ENCODE data around the gene TRIM7. TPM values are rescaled to one million over a fixed set of nuclear protein-coding genes. Genes with fewer than 3 reads are reported as not detected.
"Not testable (repeated sequence)": the region's sequence is repeated elsewhere in the genome, so short reads cannot be mapped to it uniquely, and the experiment has no call there.

TRIM7 gene
- total and polyA plus RNA-seq, 8 donors = 0.45 to 20.4 (median 3.4) TPM; not detected in 1

- DNase-seq = peak; percentile 82 to 89
- intact Hi-C loops (cut with DNase I; ENCODE audit: low total_unique reads) = no loop called here
- TF ChIP-seq POLR2AphosphoS5 (IDR thresholded peaks at IDR 0.05) (peak in 1 of 3 donors; percentile 64), POLR2A (IDR thresholded peaks at IDR 0.05) (no peak), CTCF (IDR thresholded peaks at IDR 0.05) (peak in 5 of 7 experiments; percentile 65 to 86 (median 79))
- Histone ChIP-seq H3K36me3 (no peaks in the 10 kb centered on the region), H3K27me3 (peaks cover 0 to 13% (median 0%) of the 10 kb centered on the region in 3 donors), H3K9me3 (no peaks in the 10 kb centered on the region), H3K4me3 (no peak overlapping the region), H3K27ac (peak overlapping the region in 1 of 5 donors; percentile 18), H3K4me1 (peaks cover 0 to 32% (median 19%) of the 10 kb centered on the region in 4 donors)
- 40 to 55% (median 43%) methylated on average over 24 to 25 of the region's 25 CpGs for WGBS, 5 donors
Observed at GRCh38 chr5:181181650-181182565, 23.1 kb downstream of the TRIM7 start.

GRCh38 chr5:181177559-181177958, 27.4 kb downstream of the TRIM7 start:
- H3K4me3 ChIP-seq; DNase-seq; H3K36me3 ChIP-seq; H3K9me3 ChIP-seq; intact Hi-C loops (cut with DNase I; ENCODE audit: low total_unique reads); H3K27ac ChIP-seq: not testable (repeated sequence)
- Histone ChIP-seq H3K27me3 (peaks cover 19 to 53% (median 28%) of the 10 kb centered on the region in 3 donors), H3K4me1 (peaks cover 0 to 26% (median 9%) of the 10 kb centered on the region in 4 donors)
- WGBS, 5 donors = 66 to 73% (median 71%) methylated on average over 14 of the region's 14 CpGs

GRCh38 chr5:181176254-181176952, 28.6 kb downstream of the TRIM7 start:
- H3K27ac ChIP-seq = no peak overlapping the region
- no peak for TF ChIP-seq CTCF (IDR thresholded peaks at IDR 0.05)
- WGBS, 5 donors = 64 to 78% (median 70%) methylated on average over 3 of the region's 3 CpGs
- DNase-seq = no peak
- H3K36me3 ChIP-seq = no peaks in the 10 kb centered on the region
- intact Hi-C loops (cut with DNase I; ENCODE audit: low total_unique reads) = no loop called here
- H3K27me3 ChIP-seq = peaks cover 19 to 61% (median 39%) of the 10 kb centered on the region in 3 donors
- peaks cover 0 to 5% (median 0%) of the 10 kb centered on the region in 4 donors for H3K9me3 ChIP-seq
- peaks cover 0 to 19% (median 6%) of the 10 kb centered on the region in 4 donors for H3K4me1 ChIP-seq
- no peak overlapping the region for H3K4me3 ChIP-seq

GRCh38 chr5:181173420-181174342, 31.3 kb downstream of the TRIM7 start:
- intact Hi-C loops (cut with DNase I; ENCODE audit: low total_unique reads) = no loop called here
- Histone ChIP-seq H3K27ac (no peak overlapping the region), H3K9me3 (peaks cover 0 to 5% (median 0%) of the 10 kb centered on the region in 4 donors), H3K27me3 (peaks cover 28 to 84% (median 66%) of the 10 kb centered on the region in 3 donors), H3K36me3 (no peaks in the 10 kb centered on the region), H3K4me1 (peaks cover 0 to 30% (median 18%) of the 10 kb centered on the region in 4 donors), H3K4me3 (no peak overlapping the region)
- no peak for TF ChIP-seq CTCF (IDR thresholded peaks at IDR 0.05)
- TF ChIP-seq POLR2AphosphoS5 (IDR thresholded peaks at IDR 0.05) = no peak
- TF ChIP-seq POLR2A (IDR thresholded peaks at IDR 0.05) = no peak
- TF ChIP-seq EP300 (IDR thresholded peaks at IDR 0.05) = no peak
- WGBS, 5 donors = 4 to 7% (median 6%) methylated on average over 46 to 50 of the region's 50 CpGs
- DNase-seq = peak in 1 of 2 donors; percentile 54

All from stomach (tissue), 9 donors.